Choroid plexus epithelial cell (primary cell): ENCODE data around the gene RUFY1.
"Not testable (repeated sequence)": the region's sequence is repeated elsewhere in the genome, so short reads cannot be mapped to it uniquely, and the experiment has no call there.

Source experiments
- DNase-seq: peaks from one replicate; pipeline ENCODE4 v3.0.0-alpha.2; 2010; ENCODE audit warnings: low read depth
- H3K4me3 ChIP-seq: 2 replicates; pipeline ENCODE4 v1.5.1; 2011; ENCODE audit warnings: low read depth, mild to moderate bottlenecking, control low read depth, low read length, moderate library complexity
- CTCF ChIP-seq: conservative IDR thresholded peaks from 2 replicates; pipeline ENCODE4 v1.5.1; 2011; ENCODE audit warnings: low read depth, mild to moderate bottlenecking, control low read depth, inconsistent platforms, low read length, moderate library complexity

Gene RUFY1

GRCh38 chr5:179553006-179553405, 2.7 kb downstream of the RUFY1 start:
- H3K4me3 ChIP-seq, result no peak overlapping the region
- TF ChIP-seq CTCF, result no peak
- no peak for DNase-seq

GRCh38 chr5:179553875-179554274, 3.5 kb downstream of the RUFY1 start:
- H3K4me3 ChIP-seq, result no peak overlapping the region
- DNase-seq, result peak; percentile 76
- no peak for TF ChIP-seq CTCF

- H3K4me3 ChIP-seq, result no peak overlapping the region
- DNase-seq, result no peak
- no peak for TF ChIP-seq CTCF
Measured at GRCh38 chr5:179554981-179555380, 4.6 kb downstream of the RUFY1 start.

GRCh38 chr5:179558261-179558799, 8.0 kb downstream of the RUFY1 start:
- not testable (repeated sequence) for DNase-seq, H3K4me3 ChIP-seq

GRCh38 chr5:179558932-179559283, 8.6 kb downstream of the RUFY1 start:
- TF ChIP-seq CTCF, result no peak
- peak overlapping the region; percentile 79 for H3K4me3 ChIP-seq
- DNase-seq, result peak; percentile 53

GRCh38 chr5:179559284-179560252, 9.2 kb downstream of the RUFY1 start:
- TF ChIP-seq CTCF, result no peak
- peak overlapping the region; percentile 79 for H3K4me3 ChIP-seq
- peak; percentile 100 for DNase-seq

GRCh38 chr5:179564526-179564925, 14.2 kb downstream of the RUFY1 start:
- no peak overlapping the region for H3K4me3 ChIP-seq
- no peak for TF ChIP-seq CTCF
- DNase-seq, result no peak
